Measurements from ENCODE around the gene MEIS3.
A peak's percentile ranks its signal among the peaks of the same experiment; 100 is the strongest.
"Not testable (repeated sequence)": the region's sequence is repeated elsewhere in the genome, so short reads cannot be mapped to it uniquely, and the experiment has no call there.

MEIS3 gene

GRCh38 chr19:47414469-47414868, 4.9 kb downstream of the MEIS3 start:
- peak; percentile 70 for DNase-seq

- no peak for DNase-seq
Observed at GRCh38 chr19:47413941-47414340, 5.4 kb downstream of the MEIS3 start.

GRCh38 chr19:47411696-47412095, 7.6 kb downstream of the MEIS3 start:
- not testable (repeated sequence) for DNase-seq

GRCh38 chr19:47411101-47411500, 8.2 kb downstream of the MEIS3 start:
- no peak for DNase-seq

- DNase-seq = no peak
Observed at GRCh38 chr19:47408156-47408938, 11.0 kb downstream of the MEIS3 start.

GRCh38 chr19:47407417-47407774, 11.9 kb downstream of the MEIS3 start:
- DNase-seq = no peak

GRCh38 chr19:47406711-47407416, 12.5 kb downstream of the MEIS3 start:
- peak; percentile 61 for DNase-seq

- DNase-seq = no peak
Observed at GRCh38 chr19:47405854-47406417, 13.4 kb downstream of the MEIS3 start.

GRCh38 chr19:47405197-47405550, 14.2 kb downstream of the MEIS3 start:
- no peak for DNase-seq

- DNase-seq = no peak
Observed at GRCh38 chr19:47404334-47405196, 14.8 kb downstream of the MEIS3 start.

GRCh38 chr19:47402504-47402903, 16.8 kb downstream of the MEIS3 start:
- DNase-seq = no peak

- DNase-seq = no peak
Observed at GRCh38 chr19:47398707-47399597, 20.4 kb downstream of the MEIS3 start.

GRCh38 chr19:47391510-47392223, 27.7 kb downstream of the MEIS3 start:
- peak; percentile 85 for DNase-seq

GRCh38 chr19:47390533-47391488, 28.5 kb downstream of the MEIS3 start:
- no peak for DNase-seq

- DNase-seq = no peak
Observed at GRCh38 chr19:47389150-47389556, 30.2 kb downstream of the MEIS3 start.

GRCh38 chr19:47388721-47389120, 30.6 kb downstream of the MEIS3 start:
- not testable (repeated sequence) for DNase-seq

- not testable (repeated sequence) for DNase-seq
Observed at GRCh38 chr19:47387623-47388022, 31.7 kb downstream of the MEIS3 start.

- DNase-seq = not testable (repeated sequence)
Observed at GRCh38 chr19:47386582-47386981, 32.7 kb downstream of the MEIS3 start.

- not testable (repeated sequence) for DNase-seq
Observed at GRCh38 chr19:47384533-47384932, 34.8 kb downstream of the MEIS3 start.

- DNase-seq = not testable (repeated sequence)
Observed at GRCh38 chr19:47383890-47384289, 35.4 kb downstream of the MEIS3 start.
